Transverse colon (tissue), 4 donors: ENCODE measurements around the gene CHST11. TPM values are rescaled to one million over a fixed set of nuclear protein-coding genes. Genes with fewer than 3 reads are reported as not detected.

Experiments used
- DNase-seq: peaks from one replicate; pipeline ENCODE4 v3.0.0-alpha.2; 2019
- H3K27ac ChIP-seq, 4 donors: fragments of 200-600 bp; sonication (generic); 2 replicates each; pipeline ENCODE4 v1.5.1; 2016 to 2018; ENCODE audit warnings: inconsistent platforms in 4 of 4
- H3K27me3 ChIP-seq: fragments of 200-600 bp; sonication (generic); 2 replicates; pipeline ENCODE4 v1.5.1; 2017; ENCODE audit warnings: inconsistent platforms
- H3K36me3 ChIP-seq, 4 donors: fragments of 200-600 bp; sonication (generic); 2 replicates each; pipeline ENCODE4 v1.5.1; 2017 to 2019; ENCODE audit warnings: inconsistent platforms in 4 of 4
- H3K4me1 ChIP-seq, 4 donors: fragments of 200-600 bp; sonication (generic); 2 replicates each; pipeline ENCODE4 v1.5.1; 2017 to 2020; ENCODE audit warnings: inconsistent platforms in 4 of 4
- H3K4me3 ChIP-seq, 4 donors: fragments of 200-600 bp; sonication (generic); 1 replicate in 1 of 4; 2 replicates in 3 of 4; pipeline versions ENCODE4 v1.5.1 to v1.6.1; 2017 to 2019; ENCODE audit warnings: inconsistent platforms in 4 of 4
- H3K9me3 ChIP-seq, 2 donors: fragments of 200-600 bp; sonication (generic); 2 replicates each; pipeline ENCODE4 v1.5.1; 2017 to 2019; ENCODE audit warnings: inconsistent platforms in 2 of 2
- EP300 ChIP-seq: sonication (generic); formaldehyde crosslinking; IDR thresholded peaks from one replicate; pipeline ENCODE4 v1.6.1; 2017; ENCODE audit warnings: antibody characterized with exemption, low read depth
- POLR2A ChIP-seq: fragments of 450-650 bp; IDR thresholded peaks from one replicate; pipeline ENCODE4 v1.6.1; 2016; ENCODE audit warnings: antibody characterized with exemption, mild to moderate bottlenecking, moderate library complexity
- POLR2AphosphoS5 ChIP-seq, 3 donors: sonication (generic); formaldehyde crosslinking; IDR thresholded peaks; one replicate each; pipeline ENCODE4 v1.6.1; 2016; ENCODE audit warnings: antibody characterized with exemption in 3 of 3
- WGBS, 2 donors: methylation state at CpG; one replicate each; pipeline ENCODE4 v1.1.5; 2018; ENCODE audit warnings: low coverage in 1 of 2; 5-methylcytosine and 5-hydroxymethylcytosine counted together
- in situ Hi-C, 4 donors: fragments of 200-750 bp; cut with MboI; loops; one replicate each; pipeline versions ENCODE4 v1.15.0 to v1.15.1; 2017; ENCODE audit warnings: low sequenced_read_pairs in 3 of 4, low pct_ligation_motif_present in 1 of 4, low pct_unique_long_range_greater_than_20kb in 1 of 4
- intact Hi-C: fragments of 100-400 bp; cut with DNase I; formaldehyde crosslinking; loops from one replicate; pipeline ENCODE4 v1.15.1; 2023; ENCODE audit warnings: low total_unique reads
- total RNA-seq, 4 donors: library from RNA; depleted of rRNA; stranded (reverse); fragments of >200 nt; gene quantifications; one replicate each; pipeline ENCODE4 v1.1.0, GENCODE V29; 2016
- TF ChIP-seq, protein P1 (sequence below), 5 experiments: fragments of 200-600 bp in 3 of 5; fragments of 450-650 bp in 2 of 5; sonication (generic) in 3 of 5; IDR thresholded peaks; 1 replicate in 2 of 5; 2 replicates in 3 of 5; pipeline ENCODE4 v1.5.1; 2016 to 2017; ENCODE audit warnings: antibody characterized with exemption in 5 of 5, inconsistent platforms in 3 of 5, mild to moderate bottlenecking in 2 of 5, moderate library complexity in 1 of 5

Gene CHST11
- total RNA-seq, 4 donors from 2014 or later: 4.2 to 123 (median 31.5) TPM

DNA sequence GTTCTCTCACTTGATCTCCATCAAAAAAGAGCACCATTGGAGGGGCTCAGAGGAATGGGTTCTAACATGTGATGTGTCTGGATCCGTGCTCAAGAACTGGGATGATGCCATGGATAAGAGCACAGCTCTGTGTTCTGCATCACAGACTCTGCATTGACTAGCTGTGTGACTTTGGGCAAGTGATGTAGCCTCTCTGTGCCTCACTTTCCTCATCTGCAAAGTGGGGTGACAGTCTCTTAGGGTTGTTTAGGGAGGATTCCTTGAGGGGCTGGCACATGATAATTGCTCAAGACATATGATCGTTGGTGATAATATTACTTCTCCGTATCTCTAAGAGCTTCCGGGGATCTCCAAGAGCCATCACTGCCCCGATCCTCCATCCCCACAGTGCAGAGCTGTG lies 202.3 kb downstream of the CHST11 start:
- no peaks in the 10 kb centered on the region for H3K9me3 ChIP-seq
- no peaks in the 10 kb centered on the region for H3K36me3 ChIP-seq
- in situ Hi-C loops (no loop called here), intact Hi-C loops (no loop called here)
- WGBS, 2 donors: 92 to 100% methylated on average over 3 to 5 of the region's 5 CpGs
- TF ChIP-seq POLR2AphosphoS5 (IDR thresholded peaks at IDR 0.05) (no peak), EP300 (no peak), POLR2A (no peak)
- TF ChIP-seq, protein P1, sequence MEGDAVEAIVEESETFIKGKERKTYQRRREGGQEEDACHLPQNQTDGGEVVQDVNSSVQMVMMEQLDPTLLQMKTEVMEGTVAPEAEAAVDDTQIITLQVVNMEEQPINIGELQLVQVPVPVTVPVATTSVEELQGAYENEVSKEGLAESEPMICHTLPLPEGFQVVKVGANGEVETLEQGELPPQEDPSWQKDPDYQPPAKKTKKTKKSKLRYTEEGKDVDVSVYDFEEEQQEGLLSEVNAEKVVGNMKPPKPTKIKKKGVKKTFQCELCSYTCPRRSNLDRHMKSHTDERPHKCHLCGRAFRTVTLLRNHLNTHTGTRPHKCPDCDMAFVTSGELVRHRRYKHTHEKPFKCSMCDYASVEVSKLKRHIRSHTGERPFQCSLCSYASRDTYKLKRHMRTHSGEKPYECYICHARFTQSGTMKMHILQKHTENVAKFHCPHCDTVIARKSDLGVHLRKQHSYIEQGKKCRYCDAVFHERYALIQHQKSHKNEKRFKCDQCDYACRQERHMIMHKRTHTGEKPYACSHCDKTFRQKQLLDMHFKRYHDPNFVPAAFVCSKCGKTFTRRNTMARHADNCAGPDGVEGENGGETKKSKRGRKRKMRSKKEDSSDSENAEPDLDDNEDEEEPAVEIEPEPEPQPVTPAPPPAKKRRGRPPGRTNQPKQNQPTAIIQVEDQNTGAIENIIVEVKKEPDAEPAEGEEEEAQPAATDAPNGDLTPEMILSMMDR (IDR thresholded peaks at IDR 0.05): no peak
- DNase-seq: no peak
- H3K27me3 ChIP-seq: no peaks in the 10 kb centered on the region
- H3K4me3 ChIP-seq: no peak overlapping the region
- H3K27ac ChIP-seq: no peak overlapping the region
- H3K4me1 ChIP-seq: no peaks in the 10 kb centered on the region

DNA sequence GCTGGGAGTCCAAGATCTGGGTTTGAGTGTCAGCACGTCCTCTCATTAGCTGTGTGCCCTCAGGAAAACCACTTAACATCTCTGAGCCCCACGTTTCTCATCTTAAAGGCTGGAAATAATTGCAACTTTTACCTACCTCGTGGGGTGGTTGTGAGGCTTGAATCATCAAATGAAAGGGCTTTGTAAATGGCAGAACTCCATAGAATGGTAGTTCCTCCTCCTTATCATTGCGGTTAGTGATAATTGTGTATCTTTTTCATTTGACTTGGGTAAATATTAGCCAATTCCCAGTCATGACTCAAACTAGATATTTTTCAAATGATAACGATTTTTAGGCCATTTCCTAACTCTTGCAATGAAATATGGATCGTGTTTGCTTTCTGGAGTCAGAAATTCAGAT lies 205.5 kb downstream of the CHST11 start:
- intact Hi-C loops (no loop called here), in situ Hi-C loops (no loop called here)
- TF ChIP-seq, protein P1 (IDR thresholded peaks at IDR 0.05): no peak
- no peak for TF ChIP-seq EP300
- no peak for TF ChIP-seq POLR2AphosphoS5 (IDR thresholded peaks at IDR 0.05)
- no peak for TF ChIP-seq POLR2A
- no peak overlapping the region for H3K27ac ChIP-seq
- H3K9me3 ChIP-seq: no peaks in the 10 kb centered on the region
- no peak overlapping the region for H3K4me3 ChIP-seq
- no peaks in the 10 kb centered on the region for H3K36me3 ChIP-seq
- H3K4me1 ChIP-seq: peaks cover 0 to 2% (median under 1%) of the 10 kb centered on the region in 4 donors
- no peak for DNase-seq
- H3K27me3 ChIP-seq: no peaks in the 10 kb centered on the region
- 54 to 56% methylated on average over 4 to 6 of the region's 6 CpGs for WGBS, 2 donors

DNA sequence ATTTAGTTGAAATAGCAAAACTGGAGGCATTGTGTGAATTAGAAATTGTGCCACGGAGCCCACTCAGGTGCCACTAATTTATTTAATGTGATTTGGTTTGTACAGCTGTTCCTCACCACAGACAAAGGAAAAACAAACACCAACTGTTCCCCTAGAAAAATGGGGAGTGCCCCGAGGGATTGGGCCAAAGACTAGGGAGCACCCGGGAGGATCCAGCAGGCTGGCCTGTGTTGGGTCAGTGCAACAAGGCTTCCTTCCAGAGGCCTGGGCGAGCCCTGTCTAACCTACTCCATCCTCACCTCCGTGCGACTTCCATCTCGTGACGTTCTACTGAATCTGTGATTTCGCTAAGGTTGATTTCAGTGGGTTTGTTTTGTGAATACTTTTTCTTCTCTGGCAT lies 206.2 kb downstream of the CHST11 start:
- TF ChIP-seq POLR2AphosphoS5 (IDR thresholded peaks at IDR 0.05) (no peak), EP300 (no peak), POLR2A (no peak)
- TF ChIP-seq, protein P1 (IDR thresholded peaks at IDR 0.05): no peak
- Histone ChIP-seq H3K4me3 (no peak overlapping the region), H3K27ac (no peak overlapping the region), H3K9me3 (no peaks in the 10 kb centered on the region), H3K27me3 (no peaks in the 10 kb centered on the region), H3K36me3 (no peaks in the 10 kb centered on the region), H3K4me1 (peaks cover 5 to 9% (median 6%) of the 10 kb centered on the region in 4 donors)
- WGBS, 2 donors: 58 to 89% methylated on average over 4 to 9 of the region's 9 CpGs
- DNase-seq: no peak
- intact Hi-C loops (no loop called here), in situ Hi-C loops (no loop called here)

DNA sequence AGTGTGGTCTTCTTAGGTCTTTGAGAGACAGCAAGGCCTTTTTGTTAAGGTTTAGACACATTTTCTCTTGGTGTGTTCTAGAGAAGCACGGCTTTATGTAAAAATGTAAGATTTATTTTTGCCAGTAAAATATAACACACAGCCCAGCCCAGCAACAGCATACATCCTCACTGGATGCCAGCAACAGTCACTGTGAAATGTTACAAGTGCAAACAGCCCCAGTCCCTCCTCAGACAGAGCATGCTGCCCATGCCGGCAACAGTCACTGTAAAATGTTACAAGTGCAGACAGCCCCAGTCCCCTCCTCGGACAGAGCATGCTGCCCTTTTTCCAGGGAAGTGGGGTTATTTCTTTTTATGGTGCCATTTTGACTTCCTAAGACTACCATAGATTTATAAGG lies 207.6 kb downstream of the CHST11 start:
- intact Hi-C loops (no loop called here), in situ Hi-C loops (no loop called here)
- Histone ChIP-seq H3K27ac (peak overlapping the region; percentile 31 to 80 (median 52)), H3K4me1 (peaks cover 13 to 22% (median 15%) of the 10 kb centered on the region in 4 donors), H3K36me3 (no peaks in the 10 kb centered on the region), H3K4me3 (no peak overlapping the region), H3K27me3 (no peaks in the 10 kb centered on the region), H3K9me3 (no peaks in the 10 kb centered on the region)
- no peak for DNase-seq
- WGBS, 2 donors: 67 to 92% methylated on average over 1 to 3 of the region's 3 CpGs
- TF ChIP-seq POLR2AphosphoS5 (IDR thresholded peaks at IDR 0.05): peak in 1 of 3 donors; percentile 17
- TF ChIP-seq, protein P1 (IDR thresholded peaks at IDR 0.05): no peak
